GM08714 (cell line): Measurements from ENCODE around the gene TPM1.

Experiments used
- H3K4me3 ChIP-seq: fragments of 200-500 bp; sonication (Bioruptor generic); 2 replicates; pipeline ENCODE4 v1.5.1; 2014; ENCODE audit warnings: mild to moderate bottlenecking, low read length, inconsistent platforms
- ZNF274 ChIP-seq: IDR thresholded peaks from 2 replicates; pipeline ENCODE4 v1.6.1; 2012; ENCODE audit warnings: mild to moderate bottlenecking, low read depth, low read length

The TPM1 gene

DNA sequence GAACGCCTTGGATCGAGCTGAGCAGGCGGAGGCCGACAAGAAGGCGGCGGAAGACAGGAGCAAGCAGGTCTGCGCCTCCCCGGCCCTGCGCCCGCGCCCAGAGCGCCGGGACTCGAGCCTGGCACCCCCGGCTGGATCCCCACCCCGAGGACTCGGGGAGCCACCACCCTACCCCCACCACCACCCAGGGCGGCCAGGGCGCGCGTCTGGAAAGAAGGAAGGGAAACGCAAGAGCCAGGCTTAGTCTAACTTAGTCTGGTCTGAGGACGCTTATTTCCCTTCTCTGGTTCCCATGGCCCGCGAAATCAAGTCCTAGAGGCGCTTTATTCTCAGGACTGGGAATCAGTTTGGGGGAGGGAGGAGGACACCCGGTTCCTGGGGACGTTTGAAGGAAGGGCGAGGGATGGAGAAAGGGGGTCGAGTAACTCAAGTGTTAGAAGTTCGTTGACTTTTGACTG lies 359 bp downstream of the TPM1 start:
- TF ChIP-seq ZNF274, result no peak
- H3K4me3 ChIP-seq, result peak overlapping the region; percentile 17; the same call in 1 of the 2 replicates

DNA sequence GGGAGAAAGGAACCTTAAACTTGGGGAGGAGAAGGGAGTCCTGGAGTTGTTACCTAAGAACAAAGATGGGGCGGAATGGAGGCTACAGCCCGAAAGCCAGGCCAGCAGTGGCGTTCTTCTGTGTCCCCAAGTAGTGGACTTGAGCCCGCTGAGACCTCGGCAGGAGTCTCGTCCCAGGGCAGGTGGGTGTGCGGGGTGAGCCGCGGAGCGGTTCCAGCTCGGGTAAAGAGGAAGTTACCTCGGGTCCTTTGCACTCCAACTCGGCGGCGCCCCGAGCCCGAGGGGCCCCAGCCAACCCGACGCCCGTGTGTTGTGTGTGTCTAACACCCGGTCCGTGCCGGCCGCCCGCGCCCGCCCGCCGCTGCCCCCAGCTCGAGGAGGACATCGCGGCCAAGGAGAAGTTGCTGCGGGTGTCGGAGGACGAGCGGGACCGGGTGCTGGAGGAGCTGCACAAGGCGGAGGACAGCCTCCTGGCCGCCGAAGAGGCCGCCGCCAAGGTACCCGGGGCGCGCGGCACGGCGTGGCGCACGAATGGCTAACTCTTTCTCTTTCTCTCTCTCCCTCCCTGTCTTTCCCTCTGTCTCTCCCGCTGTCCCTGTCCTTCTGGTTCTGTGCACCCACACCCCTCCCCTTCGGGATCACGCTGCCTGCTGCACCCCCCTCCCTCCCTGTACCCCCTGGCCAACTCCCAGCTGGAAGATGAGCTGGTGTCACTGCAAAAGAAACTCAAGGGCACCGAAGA lies 959 bp downstream of the TPM1 start:
- no peak for TF ChIP-seq ZNF274
- peak overlapping the region; percentile 17; the same call in 1 of the 2 replicates for H3K4me3 ChIP-seq

DNA sequence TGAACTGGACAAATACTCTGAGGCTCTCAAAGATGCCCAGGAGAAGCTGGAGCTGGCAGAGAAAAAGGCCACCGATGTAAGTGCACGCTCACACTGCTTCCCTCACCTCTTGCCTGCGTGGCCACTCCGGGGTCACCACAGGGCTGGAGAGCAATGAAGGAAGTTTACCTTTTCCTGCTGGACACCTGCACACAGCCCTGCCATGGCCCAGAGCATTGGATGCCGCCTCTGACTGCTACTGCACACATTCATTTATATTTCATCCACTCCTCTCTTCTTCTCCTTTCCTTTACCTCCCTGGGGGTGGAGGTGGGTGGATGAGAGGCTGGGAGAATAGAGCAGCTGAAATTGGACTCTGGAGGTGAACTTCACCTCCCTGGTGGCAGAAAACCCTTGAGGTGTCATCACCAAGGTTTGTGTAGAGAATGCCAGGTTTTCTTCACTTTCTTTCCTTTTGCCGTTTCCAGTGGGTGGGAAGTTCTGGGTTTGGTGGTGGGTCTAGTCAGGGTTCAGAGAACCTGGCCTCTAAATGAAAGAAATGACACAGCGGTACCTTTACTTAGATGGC lies 1.6 kb downstream of the TPM1 start:
- TF ChIP-seq ZNF274, result no peak
- no peak overlapping the region for H3K4me3 ChIP-seq

GRCh38 chr15:63044645-63045464 lies 2.3 kb downstream of the TPM1 start:
- no peak for TF ChIP-seq ZNF274
- no peak overlapping the region for H3K4me3 ChIP-seq

DNA sequence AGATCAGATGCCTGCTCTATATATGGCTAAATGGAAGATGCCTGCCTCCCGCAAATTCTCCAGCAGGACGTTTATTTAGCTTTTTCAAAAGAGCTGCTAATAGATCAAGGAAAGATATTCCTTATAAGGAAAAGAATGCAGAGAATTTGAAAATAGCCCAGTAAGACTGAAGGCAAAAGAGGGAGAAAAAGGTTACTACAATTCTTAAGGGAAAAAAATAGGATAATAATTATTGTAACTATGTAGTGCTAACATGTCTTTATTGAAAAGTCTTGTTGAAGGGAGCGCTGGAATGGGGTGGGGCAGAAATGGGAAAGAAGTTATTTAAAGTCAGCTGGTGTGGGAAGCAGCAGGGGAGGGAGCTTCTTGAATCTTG lies 2.9 kb downstream of the TPM1 start:
- H3K4me3 ChIP-seq, result no peak overlapping the region
- TF ChIP-seq ZNF274, result no peak

DNA sequence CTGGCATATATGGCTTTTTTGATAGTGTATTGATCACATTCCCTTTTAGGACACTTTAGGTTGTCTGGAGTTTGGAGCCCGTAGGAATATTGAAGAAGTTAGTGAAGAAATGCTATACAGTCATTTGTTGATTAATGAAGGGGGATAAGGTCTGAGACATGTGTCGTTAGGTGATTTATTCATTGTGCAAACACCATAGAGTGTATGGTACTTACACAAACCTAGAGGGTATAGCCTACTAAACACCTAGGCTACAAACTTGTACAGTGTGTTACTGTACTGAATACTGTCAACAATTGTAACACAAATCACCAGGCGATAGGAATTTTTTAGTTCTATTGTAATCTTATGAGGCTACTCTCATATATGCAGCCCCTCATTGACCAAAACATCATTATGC lies 3.3 kb downstream of the TPM1 start:
- no peak for TF ChIP-seq ZNF274
- no peak overlapping the region for H3K4me3 ChIP-seq

- H3K4me3 ChIP-seq, result no peak overlapping the region
- no peak for TF ChIP-seq ZNF274
Observed at GRCh38 chr15:63046917-63047760, 4.6 kb downstream of the TPM1 start.

DNA sequence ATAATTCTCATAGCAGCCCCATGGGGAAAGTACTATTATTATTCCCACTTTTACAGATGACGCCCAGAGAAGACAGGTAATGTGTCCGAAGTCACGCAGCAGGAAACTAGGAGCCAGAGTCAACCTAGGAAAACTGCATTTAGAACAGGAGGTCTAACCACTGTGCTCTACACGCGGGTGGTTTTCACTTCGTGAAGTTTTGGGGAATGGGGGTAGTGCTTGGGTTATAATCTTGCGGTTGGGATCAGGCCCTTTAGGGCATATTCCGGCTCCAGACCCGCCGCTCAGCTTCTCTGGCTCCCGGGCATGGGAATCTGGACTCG lies 5.2 kb downstream of the TPM1 start:
- H3K4me3 ChIP-seq, result peak overlapping the region; percentile 77; the same call in 1 of the 2 replicates
- TF ChIP-seq ZNF274, result no peak

GRCh38 chr15:63048115-63048775 lies 5.7 kb downstream of the TPM1 start:
- no peak for TF ChIP-seq ZNF274
- H3K4me3 ChIP-seq, result peak overlapping the region; percentile 77

DNA sequence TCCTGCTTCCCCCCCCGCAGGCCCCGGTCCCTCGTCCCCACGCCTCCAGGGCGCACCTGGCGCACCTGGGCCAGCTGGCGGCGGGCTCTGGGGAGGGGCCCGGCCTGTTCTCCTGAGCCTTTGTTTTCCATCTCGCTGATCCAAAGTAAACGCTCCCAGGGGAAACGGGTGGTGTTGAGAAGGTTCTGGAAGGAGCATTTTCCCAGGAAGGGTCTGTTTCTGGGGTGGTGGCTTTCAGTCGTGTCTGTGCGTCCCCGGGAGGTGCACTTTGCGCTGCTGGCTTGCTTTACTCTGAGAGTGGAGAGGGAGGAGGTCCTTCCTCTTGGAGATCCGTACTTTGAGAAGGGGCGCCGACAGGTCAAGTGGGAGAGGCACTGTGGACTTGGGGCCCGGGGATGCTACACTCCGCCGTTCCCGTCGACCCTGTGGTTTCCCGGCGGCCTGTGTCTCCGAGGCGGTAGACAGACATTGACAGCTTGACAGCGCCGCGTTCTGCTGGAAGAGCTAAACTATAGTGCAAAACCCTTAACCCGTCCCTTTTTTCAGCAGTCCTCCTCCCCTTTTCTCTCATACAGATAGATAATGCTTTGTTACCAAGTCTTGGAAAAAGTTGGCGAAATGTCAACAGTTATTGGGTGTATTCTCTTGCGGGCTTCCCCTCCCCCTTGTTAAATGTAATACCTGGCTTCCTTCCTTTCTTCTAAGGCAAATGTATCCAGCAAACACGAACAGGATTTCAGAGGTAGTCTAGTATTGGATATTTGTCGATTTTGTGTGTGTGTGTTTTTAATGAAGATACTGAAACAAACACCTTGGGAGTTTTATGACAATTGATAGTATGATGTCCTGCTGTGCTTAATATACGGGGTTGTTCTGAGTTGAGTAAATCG lies 6.5 kb downstream of the TPM1 start:
- TF ChIP-seq ZNF274, result no peak

DNA sequence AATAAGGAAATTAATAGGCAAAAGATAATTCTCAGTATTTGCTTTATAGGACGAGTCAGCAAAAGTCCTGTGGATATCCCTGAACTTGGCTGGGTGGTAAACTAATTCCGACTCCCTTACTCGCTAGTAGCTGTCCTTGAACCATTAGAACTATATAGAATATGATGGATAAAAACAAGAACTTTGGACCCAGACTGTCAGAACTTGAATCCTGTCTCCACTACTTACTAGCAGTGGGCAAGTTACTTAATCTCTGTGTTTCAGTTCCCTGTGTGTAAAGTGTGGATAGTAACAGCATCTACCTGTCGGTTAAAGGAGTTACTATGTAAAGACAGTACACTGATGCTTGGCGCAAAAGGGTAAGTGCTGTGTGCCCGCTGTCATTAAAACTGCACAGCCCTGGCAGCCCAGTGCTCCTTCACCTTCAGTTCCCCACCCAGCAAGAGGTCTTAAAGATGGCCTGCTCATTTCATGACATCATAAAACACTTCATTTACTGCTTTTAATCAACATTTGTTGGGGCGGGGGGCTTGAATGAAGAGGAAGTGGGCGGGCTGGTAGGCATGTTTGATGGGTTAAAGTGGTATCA lies 7.3 kb downstream of the TPM1 start:
- no peak overlapping the region for H3K4me3 ChIP-seq

More for the DNA sequence above, 6.5 kb downstream of the TPM1 start:
- H3K4me3 ChIP-seq, result peak overlapping the region; percentile 77

DNA sequence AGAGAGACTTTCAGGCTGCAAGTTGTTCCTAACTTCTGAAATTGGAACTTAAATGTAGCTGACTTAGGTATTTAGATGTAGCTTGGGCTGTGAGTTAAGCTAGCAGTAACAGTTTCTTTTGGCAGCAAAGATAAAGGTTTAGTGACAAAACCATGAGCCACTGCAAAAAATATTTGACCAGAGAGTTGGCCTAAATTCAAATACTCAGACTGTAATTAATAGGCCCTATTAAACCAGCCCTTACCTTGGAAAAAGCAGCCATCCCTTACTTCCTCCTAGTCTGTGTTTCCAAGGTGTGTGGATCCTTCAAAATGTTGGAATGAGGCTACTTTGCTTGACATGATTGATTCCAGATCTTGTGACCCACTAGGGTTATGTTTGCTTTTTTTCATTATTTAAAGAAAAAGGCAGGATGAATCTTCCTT lies 8.2 kb downstream of the TPM1 start:
- no peak overlapping the region for H3K4me3 ChIP-seq
- no peak for TF ChIP-seq ZNF274

More for the DNA sequence above, 7.3 kb downstream of the TPM1 start:
- no peak for TF ChIP-seq ZNF274
